D721Med (cell line): Measurements from ENCODE around the gene ENTPD2.
A peak's percentile ranks its signal among the peaks of the same experiment; 100 is the strongest.
"Not testable (repeated sequence)": the region's sequence is repeated elsewhere in the genome, so short reads cannot be mapped to it uniquely, and the experiment has no call there.

Experiments used
- DNase-seq: peaks from one replicate; pipeline ENCODE4 v3.0.0; 2011; ENCODE audit warnings: low spot score; ENCODE audit not compliant: insufficient read length
- FAIRE-seq: peaks from 2 replicates; lab custom pipeline; 2011; peaks lifted over from hg19 to GRCh38; lab: Jason Lieb, UNC
- CTCF ChIP-seq: IDR thresholded peaks from 2 replicates; pipeline ENCODE4 v1.5.1; 2012; ENCODE audit warnings: mild to moderate bottlenecking, control low read depth; ENCODE audit not compliant: insufficient read depth; ENCODE audit errors: missing control alignments

Gene ENTPD2

GRCh38 chr9:137067860-137068538 lies 14.1 kb upstream of the ENTPD2 start:
- DNase-seq (no peak), FAIRE-seq (no peak)

GRCh38 chr9:137066096-137066861 lies 12.4 kb upstream of the ENTPD2 start:
- FAIRE-seq (no peak), DNase-seq (no peak)
- no peak for TF ChIP-seq CTCF

More at GRCh38 chr9:137067860-137068538, 14.1 kb upstream of the ENTPD2 start:
- peak; percentile 72 for TF ChIP-seq CTCF

GRCh38 chr9:137065336-137065967 lies 11.6 kb upstream of the ENTPD2 start:
- FAIRE-seq (no peak), DNase-seq (no peak)
- TF ChIP-seq CTCF = no peak

- no peak for DNase-seq
- TF ChIP-seq CTCF = no peak
- FAIRE-seq = no peak
Observed at GRCh38 chr9:137064880-137065164, 11.0 kb upstream of the ENTPD2 start.

- DNase-seq = no peak
- FAIRE-seq = no peak
- TF ChIP-seq CTCF = peak; percentile 83
Observed at GRCh38 chr9:137064027-137064879, 10.4 kb upstream of the ENTPD2 start.

GRCh38 chr9:137063311-137064026 lies 9.6 kb upstream of the ENTPD2 start:
- no peak for TF ChIP-seq CTCF
- FAIRE-seq (no peak), DNase-seq (no peak)

- not testable (repeated sequence) for FAIRE-seq, DNase-seq
Observed at GRCh38 chr9:137062798-137063197, 8.9 kb upstream of the ENTPD2 start.
